KMS-11 (cell line): Measurements from ENCODE around the gene ACOD1.
"Not testable (repeated sequence)": the region's sequence is repeated elsewhere in the genome, so short reads cannot be mapped to it uniquely, and the experiment has no call there.

ENCODE experiments used
- H2AFZ ChIP-seq: fragments of 200-600 bp; sonication (generic); 2 replicates; pipeline ENCODE4 v1.6.1; 2016; ENCODE audit warnings: antibody characterized with exemption, mixed run types, low read depth
- H3K27ac ChIP-seq: fragments of 200-600 bp; sonication (generic); 2 replicates; pipeline ENCODE4 v1.6.1; 2016; ENCODE audit warnings: mild to moderate bottlenecking, mixed run types
- H3K27me3 ChIP-seq: fragments of 200-600 bp; sonication (generic); 2 replicates; pipeline ENCODE4 v1.6.1; 2017; ENCODE audit warnings: mild to moderate bottlenecking, low read depth, mixed run types, moderate library complexity; ENCODE audit not compliant: insufficient read depth
- H3K36me3 ChIP-seq: fragments of 200-600 bp; sonication (generic); 2 replicates; pipeline ENCODE4 v1.6.1; 2017; ENCODE audit warnings: mild to moderate bottlenecking, mixed run types; ENCODE audit not compliant: insufficient read depth
- H3K4me1 ChIP-seq: fragments of 200-600 bp; sonication (generic); 2 replicates; pipeline ENCODE4 v1.6.1; 2016; ENCODE audit warnings: mild to moderate bottlenecking, low read depth, mixed run types; ENCODE audit not compliant: poor library complexity, severe bottlenecking
- H3K4me2 ChIP-seq: fragments of 200-600 bp; sonication (generic); 2 replicates; pipeline ENCODE4 v1.7.0; 2016; ENCODE audit warnings: mild to moderate bottlenecking, mixed run types
- H3K4me3 ChIP-seq: fragments of 200-600 bp; sonication (generic); IDR thresholded peaks from 2 replicates; pipeline ENCODE4 v1.6.1; 2017; ENCODE audit warnings: low read depth, low read length, mixed read lengths; ENCODE audit not compliant: insufficient read depth
- H3K79me2 ChIP-seq: fragments of 200-600 bp; sonication (generic); 2 replicates; pipeline ENCODE4 v1.6.1; 2016; ENCODE audit warnings: low read depth, mixed run types; ENCODE audit not compliant: insufficient read depth
- H3K9ac ChIP-seq: fragments of 200-600 bp; sonication (generic); 2 replicates; pipeline ENCODE4 v1.6.1; 2016; ENCODE audit warnings: mild to moderate bottlenecking, mixed run types
- H4K20me1 ChIP-seq: fragments of 200-600 bp; sonication (generic); 2 replicates; pipeline ENCODE4 v1.6.1; 2016; ENCODE audit warnings: mild to moderate bottlenecking, mixed run types; ENCODE audit not compliant: insufficient read depth
- CTCF ChIP-seq: fragments of 200-600 bp; sonication (generic); conservative IDR thresholded peaks from 2 replicates; pipeline ENCODE4 v1.6.1; 2017; ENCODE audit warnings: low read depth, mild to moderate bottlenecking, antibody characterized with exemption, low read length, moderate library complexity, mixed read lengths

Gene ACOD1

GRCh38 chr13:76913898-76914297 is 34.4 kb upstream of the ACOD1 start:
- no peak overlapping the region for H3K9ac ChIP-seq
- no peaks in the 10 kb centered on the region for H3K79me2 ChIP-seq
- no peak overlapping the region for H3K4me3 ChIP-seq
- TF ChIP-seq CTCF = no peak
- no peak overlapping the region for H3K27ac ChIP-seq
- no peak overlapping the region for H3K4me2 ChIP-seq
- no peak overlapping the region for H2AFZ ChIP-seq
- H3K36me3 ChIP-seq = no peaks in the 10 kb centered on the region
- H3K27me3 ChIP-seq = no peaks in the 10 kb centered on the region
- H4K20me1 ChIP-seq = no peaks in the 10 kb centered on the region
- no peaks in the 10 kb centered on the region for H3K4me1 ChIP-seq

- no peak for TF ChIP-seq CTCF
- Histone ChIP-seq H3K36me3 (no peaks in the 10 kb centered on the region), H3K79me2 (no peaks in the 10 kb centered on the region), H3K9ac (no peak overlapping the region), H3K27me3 (no peaks in the 10 kb centered on the region), H4K20me1 (no peaks in the 10 kb centered on the region), H2AFZ (no peak overlapping the region), H3K4me3 (no peak overlapping the region), H3K4me2 (no peak overlapping the region), H3K4me1 (no peaks in the 10 kb centered on the region), H3K27ac (no peak overlapping the region)
These were observed 31.2 kb upstream of the ACOD1 start for GRCh38 chr13:76917095-76917494.

- not testable (repeated sequence) for H3K79me2 ChIP-seq, H3K36me3 ChIP-seq, H3K9ac ChIP-seq, H4K20me1 ChIP-seq, H3K4me2 ChIP-seq, H3K27ac ChIP-seq, H3K4me3 ChIP-seq, H2AFZ ChIP-seq, H3K27me3 ChIP-seq, H3K4me1 ChIP-seq
These were observed 30.4 kb upstream of the ACOD1 start for GRCh38 chr13:76917755-76918481.

- Histone ChIP-seq H3K36me3 (no peaks in the 10 kb centered on the region), H3K4me1 (no peaks in the 10 kb centered on the region), H3K79me2 (no peaks in the 10 kb centered on the region), H3K4me2 (no peak overlapping the region), H3K27ac (no peak overlapping the region), H3K9ac (no peak overlapping the region), H2AFZ (no peak overlapping the region), H3K4me3 (no peak overlapping the region), H3K27me3 (no peaks in the 10 kb centered on the region), H4K20me1 (no peaks in the 10 kb centered on the region)
- TF ChIP-seq CTCF = no peak
These were observed 26.8 kb upstream of the ACOD1 start for GRCh38 chr13:76921516-76921915.

- Histone ChIP-seq H3K4me3 (no peak overlapping the region), H3K4me2 (no peak overlapping the region), H3K27ac (no peak overlapping the region), H3K4me1 (no peaks in the 10 kb centered on the region), H3K27me3 (no peaks in the 10 kb centered on the region), H3K79me2 (no peaks in the 10 kb centered on the region), H4K20me1 (no peaks in the 10 kb centered on the region), H3K9ac (no peak overlapping the region), H2AFZ (no peak overlapping the region), H3K36me3 (no peaks in the 10 kb centered on the region)
- no peak for TF ChIP-seq CTCF
These were observed 23.2 kb upstream of the ACOD1 start for GRCh38 chr13:76925115-76925514.
